NCI-H1417 treated with DMSO at 0.1 percent for 48 hours (cell line): ENCODE data around the gene VWA8.
A peak's percentile ranks its signal among the peaks of the same experiment; 100 is the strongest.

Source experiments
- DNase-seq: peaks from one replicate; lab custom pipeline; 2025; lab: John Stamatoyannopoulos, UW

VWA8 gene

DNA sequence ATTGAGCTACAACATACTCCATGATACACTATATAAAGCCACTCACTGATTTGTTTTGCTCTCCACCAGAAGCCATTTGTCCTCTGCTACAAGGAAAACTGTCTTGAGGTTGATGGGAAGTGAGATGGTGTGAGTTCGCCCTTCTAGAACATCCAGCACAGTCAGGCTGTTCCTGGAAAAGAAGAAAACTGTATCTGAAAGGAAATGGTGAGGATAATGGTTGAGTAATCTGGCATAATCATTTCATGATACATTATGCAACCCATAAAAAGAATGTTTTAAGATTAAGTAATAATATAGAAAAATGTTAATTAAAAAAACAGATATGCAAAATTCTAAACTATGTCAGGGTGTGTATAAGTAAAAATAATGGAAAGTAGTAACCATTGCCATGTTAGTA is 269.6 kb downstream of the VWA8 start:
- DNase-seq = no peak

- DNase-seq = no peak
Measured at GRCh38 chr13:41682766-41683165, 278.1 kb downstream of the VWA8 start.

GRCh38 chr13:41682001-41682400 is 278.9 kb downstream of the VWA8 start:
- no peak for DNase-seq

DNA sequence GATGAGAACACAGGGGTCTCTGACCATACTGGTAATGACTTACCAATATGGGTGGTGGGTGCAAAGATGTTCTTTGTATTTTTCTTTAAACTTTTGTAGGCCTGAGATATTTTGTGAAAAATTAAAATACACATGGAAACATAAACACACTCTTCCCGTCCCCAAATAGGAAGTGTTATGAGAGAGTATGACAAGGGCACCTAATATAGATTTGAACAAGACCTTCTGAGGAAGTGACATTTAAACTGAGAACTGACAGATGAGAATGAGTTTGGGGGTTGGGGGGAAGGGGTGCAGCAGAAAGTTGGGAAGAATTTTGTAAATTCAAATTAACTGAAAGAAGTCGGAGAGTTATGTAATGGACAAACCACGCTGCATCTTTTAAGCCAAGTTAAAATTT is 279.3 kb downstream of the VWA8 start:
- DNase-seq = no peak

DNA sequence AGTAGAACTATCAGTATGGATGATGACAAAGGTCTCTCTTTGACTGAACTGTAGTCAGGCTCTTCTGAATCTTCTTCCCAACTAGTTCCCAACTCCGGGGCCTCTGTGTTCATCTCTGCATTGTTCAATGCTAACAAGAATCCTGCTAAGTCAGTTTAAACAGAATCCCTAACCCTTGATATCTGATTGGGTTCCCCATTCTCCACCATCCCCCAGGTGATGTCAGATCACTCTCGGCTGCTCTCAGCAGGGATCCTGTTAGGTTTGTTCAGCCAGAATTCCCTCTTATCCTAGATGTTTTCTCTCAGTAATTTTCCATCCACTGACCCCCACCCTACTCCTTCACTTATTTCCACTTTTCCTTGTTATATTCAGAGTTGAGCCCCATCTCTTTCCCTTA is 280.0 kb downstream of the VWA8 start:
- DNase-seq = no peak

GRCh38 chr13:41678848-41679247 is 282.1 kb downstream of the VWA8 start:
- no peak for DNase-seq

DNA sequence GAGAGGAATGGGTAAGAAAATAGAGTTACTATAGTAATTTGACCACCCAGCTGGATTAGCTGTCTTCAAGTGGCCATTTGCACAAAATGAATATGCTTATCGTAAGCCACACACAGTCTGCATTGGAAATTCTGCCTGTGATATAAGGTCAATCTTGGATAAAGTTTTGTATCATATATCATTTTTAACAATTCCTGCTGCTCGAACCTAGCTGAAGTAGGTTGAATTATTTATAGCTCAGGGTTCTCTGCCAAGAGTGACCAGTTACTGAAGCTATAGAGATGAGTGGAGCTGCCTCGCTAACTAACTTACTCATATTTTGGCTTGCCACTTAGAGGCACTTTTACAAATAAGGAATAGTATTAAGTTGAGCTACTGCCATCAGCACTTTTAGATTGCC is 282.7 kb downstream of the VWA8 start:
- DNase-seq = no peak

DNA sequence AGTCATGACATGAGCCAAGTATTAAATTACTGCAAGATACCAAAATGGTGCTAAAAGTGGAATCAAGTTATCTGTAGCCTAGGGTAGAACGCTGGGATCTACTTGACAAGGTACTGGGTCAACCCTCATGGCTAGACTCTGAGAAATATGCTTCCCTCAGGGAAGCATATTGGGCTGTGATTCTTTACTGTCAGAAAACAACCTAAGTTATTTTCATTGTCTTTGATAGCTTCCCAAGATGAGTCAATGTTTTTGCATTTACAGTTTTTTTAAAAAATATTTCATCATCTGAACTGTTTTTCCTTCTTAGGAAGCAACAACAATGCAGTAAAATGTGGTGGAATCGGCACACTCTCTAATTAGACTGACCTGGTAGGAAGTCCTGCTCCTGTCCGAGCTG is 285.6 kb downstream of the VWA8 start:
- no peak for DNase-seq

DNA sequence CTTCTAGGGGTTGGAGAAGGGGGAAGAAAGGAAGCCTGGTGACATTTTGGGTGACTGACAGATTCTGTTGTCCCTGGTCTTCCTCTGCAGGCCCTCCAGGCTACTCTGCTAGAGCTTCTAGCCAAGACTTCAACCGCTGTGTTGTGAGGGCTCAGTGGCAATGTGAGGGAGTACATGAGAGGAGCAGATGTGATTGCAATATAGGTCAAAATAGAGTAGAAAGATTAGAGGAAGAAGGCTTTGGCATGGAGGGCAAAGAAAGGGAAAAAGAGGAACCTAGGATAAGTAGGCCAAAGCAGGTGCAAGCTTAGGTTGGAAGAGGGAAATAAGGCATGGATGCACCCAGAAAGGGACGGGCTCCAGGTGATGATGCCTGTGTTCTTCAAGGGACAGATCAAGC is 286.7 kb downstream of the VWA8 start:
- DNase-seq = no peak

DNA sequence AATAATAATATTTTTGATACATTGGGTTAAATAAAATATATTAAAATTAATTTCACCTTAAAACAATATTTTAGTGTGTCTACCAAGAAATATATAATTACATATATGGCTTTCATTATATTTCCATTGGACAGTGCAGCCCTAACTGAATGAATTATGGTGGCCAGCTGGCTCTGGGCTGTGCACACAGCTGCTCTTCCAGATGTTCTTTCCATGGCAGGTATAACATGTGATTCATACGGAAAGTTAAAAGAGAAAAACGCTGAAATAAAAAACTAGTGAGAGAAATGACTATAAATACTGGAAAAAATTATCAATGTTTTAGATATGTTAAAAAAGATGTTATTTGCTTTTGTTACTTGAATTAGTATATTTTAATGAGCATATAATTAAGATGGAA is 287.3 kb downstream of the VWA8 start:
- no peak for DNase-seq

- DNase-seq = no peak
Measured at GRCh38 chr13:41670873-41671443, 290.0 kb downstream of the VWA8 start.

GRCh38 chr13:41668130-41668757 is 292.7 kb downstream of the VWA8 start:
- DNase-seq = peak; percentile 52

DNA sequence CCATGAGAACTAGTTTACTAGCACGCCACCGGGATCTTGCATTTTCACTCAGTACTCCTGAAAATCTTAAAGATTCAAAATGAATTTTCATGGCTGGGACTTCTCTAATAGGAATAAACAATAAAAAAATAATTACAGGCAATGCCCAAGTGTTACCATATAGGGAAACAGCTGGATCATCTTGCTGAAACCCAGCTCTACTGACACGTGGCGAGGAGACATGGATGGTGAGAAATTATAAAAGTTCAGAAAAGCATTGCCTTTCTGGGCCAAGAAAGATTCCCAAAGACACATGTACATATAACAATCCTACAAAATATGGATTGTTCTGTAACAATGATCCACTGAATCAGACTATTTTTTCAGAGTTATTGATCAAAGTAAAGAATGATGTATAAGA is 294.3 kb downstream of the VWA8 start:
- no peak for DNase-seq

DNA sequence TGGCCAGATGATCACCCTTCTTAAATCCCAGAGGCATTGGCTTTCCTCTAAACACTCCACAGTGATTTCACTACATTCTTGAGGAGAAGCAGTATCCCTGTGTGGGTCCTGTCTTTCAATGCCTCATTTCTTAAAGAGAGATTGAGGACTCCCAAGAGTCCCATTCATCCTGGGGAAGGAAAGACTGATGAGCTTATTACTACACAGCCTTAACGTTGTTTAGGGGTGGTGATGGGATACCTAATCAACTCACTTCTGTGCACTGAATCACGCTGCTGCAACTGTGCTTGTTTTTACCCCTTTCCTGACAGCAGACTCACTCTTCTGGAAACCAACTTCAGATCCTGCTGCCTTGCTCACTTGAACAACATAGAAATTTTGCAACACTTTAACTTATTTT is 300.5 kb downstream of the VWA8 start:
- no peak for DNase-seq

- DNase-seq = no peak
Measured at GRCh38 chr13:41658057-41658661, 302.8 kb downstream of the VWA8 start.

DNA sequence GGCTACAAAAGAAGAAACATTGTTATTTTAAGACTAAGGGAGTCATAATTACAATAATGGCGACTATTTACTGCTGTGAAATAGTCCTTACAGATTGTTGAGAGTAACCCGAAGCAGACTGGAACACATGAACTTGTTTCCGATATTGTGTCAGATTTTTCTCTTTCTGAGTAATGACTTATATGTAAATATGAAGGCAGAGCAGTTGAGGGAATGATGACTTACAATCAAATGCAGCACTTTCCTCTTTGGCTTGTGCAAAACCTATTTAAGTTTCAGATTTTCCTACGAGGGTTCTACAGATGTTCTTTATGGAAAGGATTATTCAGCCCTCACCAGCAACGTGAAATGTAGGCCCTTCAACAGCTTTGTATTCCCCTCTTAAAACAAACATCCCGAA is 304.9 kb downstream of the VWA8 start:
- no peak for DNase-seq

DNA sequence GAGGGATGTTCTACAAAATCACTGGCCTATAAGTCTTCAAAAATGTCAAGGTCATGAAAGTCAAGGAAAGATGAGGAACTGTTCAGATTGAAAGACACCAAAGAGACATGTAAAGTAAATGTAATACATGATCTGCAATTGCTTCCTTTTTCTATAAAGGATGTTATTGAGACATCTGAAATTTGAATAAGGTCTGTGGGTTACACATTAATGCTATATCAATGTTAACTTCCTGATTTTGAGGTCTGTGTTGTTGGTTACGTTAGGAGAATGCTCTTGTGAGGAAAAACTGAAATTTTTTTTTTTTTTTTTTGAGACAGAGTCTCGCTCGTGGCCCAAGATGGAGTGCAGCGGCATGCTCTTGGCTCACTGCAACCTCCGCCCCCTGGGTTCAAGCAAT is 306.1 kb downstream of the VWA8 start:
- no peak for DNase-seq

DNA sequence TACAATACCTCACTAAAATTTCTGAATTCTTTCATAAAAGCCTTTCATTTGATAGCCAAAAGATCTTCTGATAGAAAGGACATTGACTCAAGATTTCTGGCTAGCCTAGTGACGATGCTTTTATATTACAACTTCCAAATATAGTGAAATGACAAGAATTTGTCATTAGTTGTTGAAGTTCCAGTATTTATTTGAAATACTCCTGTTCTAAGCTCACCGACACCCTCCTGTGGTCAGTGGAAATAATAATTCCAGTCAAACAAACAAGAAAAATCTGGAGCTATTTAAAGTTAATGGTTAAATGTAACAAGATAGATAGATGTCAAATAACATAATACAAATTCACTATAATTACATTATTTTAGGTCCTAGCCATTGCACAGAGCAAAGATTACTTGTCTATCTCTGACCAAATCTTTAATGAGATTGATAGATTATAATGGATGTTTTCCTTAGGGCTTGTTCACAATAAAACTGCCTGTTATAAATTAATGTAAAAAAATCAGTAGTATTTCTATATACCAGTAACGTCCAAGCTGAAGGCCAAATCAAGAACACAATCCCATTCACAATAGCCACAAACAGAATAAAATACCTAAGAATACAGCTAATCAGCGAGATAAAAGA is 308.1 kb downstream of the VWA8 start:
- no peak for DNase-seq

- no peak for DNase-seq
Measured at GRCh38 chr13:41651413-41652058, 309.4 kb downstream of the VWA8 start.

- no peak for DNase-seq
Measured at GRCh38 chr13:41650706-41651105, 310.2 kb downstream of the VWA8 start.

- no peak for DNase-seq
Measured at GRCh38 chr13:41649659-41650058, 311.2 kb downstream of the VWA8 start.

GRCh38 chr13:41648314-41648935 is 312.5 kb downstream of the VWA8 start:
- DNase-seq = no peak
